ENCODE data around the gene TMEM132D. TPM values are rescaled to one million over a fixed set of nuclear protein-coding genes. Genes with fewer than 3 reads are reported as not detected.

Gene TMEM132D
- total and polyA plus RNA-seq, 2 of the 4 experiments (the other 2 are of a cell fraction), result not detected

GRCh38 chr12:129790930-129791329 lies 112.9 kb downstream of the TMEM132D start:
- DNase-seq (no peak), ATAC-seq (ENCODE audit: low read depth) (no peak)
- Histone ChIP-seq H3K9me3 (ENCODE audit: control insufficient read depth, insufficient read depth, low read length) (peaks cover 19% of the 10 kb centered on the region), H2AK9ac (replicated peaks; ENCODE audit: low read depth, low read length, poor library complexity) (no peak overlapping the region), H3K4me3 (ENCODE audit: insufficient read depth, low read depth, low read length) (no peak overlapping the region), H4K91ac (ENCODE audit: insufficient read depth, low read depth, low read length) (no peak overlapping the region), H3K14ac (replicated peaks; ENCODE audit: low read depth, low read length) (no peak overlapping the region), H3K23ac (ENCODE audit: low read depth, low read length) (no peak overlapping the region), H4K8ac (ENCODE audit: low read depth in 2 of 2, low read length in 2 of 2) (no peak overlapping the region), H2AFZ (replicated peaks; ENCODE audit: low read length, poor library complexity) (no peak overlapping the region), H3K27me3 (ENCODE audit: control insufficient read depth, insufficient read depth, low read length) (no peaks in the 10 kb centered on the region), H2BK5ac (ENCODE audit: low read depth, low read length, poor library complexity, severe bottlenecking) (no peak overlapping the region), H3K4ac (ENCODE audit: low read depth, low read length) (no peak overlapping the region), H3K36me3 (ENCODE audit: control insufficient read depth, insufficient read depth, low read length) (no peaks in the 10 kb centered on the region), H2BK120ac (ENCODE audit: low read depth, low read length) (no peak overlapping the region), H4K5ac (ENCODE audit: low read depth, low read length) (no peak overlapping the region), H3K9me1 (ENCODE audit: insufficient read depth, low read length) (no peaks in the 10 kb centered on the region), H3K56ac (ENCODE audit: extremely low read depth, insufficient read depth, low read length) (no peak overlapping the region), H3K4me2 (ENCODE audit: low read depth, low read length) (no peak overlapping the region), H2BK15ac (ENCODE audit: low read depth, low read length) (no peak overlapping the region), H3K9ac (ENCODE audit: low read depth, low read length) (no peak overlapping the region), H2AK5ac (ENCODE audit: low read depth, low read length) (no peak overlapping the region), H3K79me1 (ENCODE audit: low read depth in 1 of 2, low read length in 2 of 2) (no peaks in the 10 kb centered on the region), H2BK20ac (ENCODE audit: low read depth, low read length) (no peak overlapping the region), H3K4me1 (ENCODE audit: control insufficient read depth, insufficient read depth, low read length) (no peaks in the 10 kb centered on the region), H4K20me1 (ENCODE audit: insufficient read depth, low read length) (no peaks in the 10 kb centered on the region), H3K18ac (ENCODE audit: low read depth, low read length) (no peak overlapping the region), H3K27ac (ENCODE audit: insufficient read depth, low read length) (no peak overlapping the region)
- dilution Hi-C loops (cut with HindIII; ENCODE audit: low sequenced_read_pairs, unreplicated experiment), result no loop called here
- TF ChIP-seq ELK1 (IDR thresholded peaks at IDR 0.05; ENCODE audit: borderline replicate concordance, low read depth, low read length) (no peak), SMC3 (IDR thresholded peaks at IDR 0.05; ENCODE audit: low read depth, low read length) (no peak), MAFK (IDR thresholded peaks at IDR 0.05; ENCODE audit: low read depth, low read length) (no peak), MXI1 (IDR thresholded peaks at IDR 0.05; ENCODE audit: borderline replicate concordance, low read depth, low read length) (no peak), USF2 (IDR thresholded peaks at IDR 0.05; ENCODE audit: low read depth, low read length) (no peak)
- ChIA-PET POLR2A (ENCODE audit: unreplicated experiment) (no interaction called here), CTCF (no interaction called here)
- intact Hi-C loops (cut with micrococcal nuclease), result no loop called here
- in situ Hi-C loops (cut with MboI; ENCODE audit: low sequenced_read_pairs), result no loop called here
- BruUV-seq (replicated peaks), result no TSS peak
